ENCODE data around the gene MISP.

MISP gene

GRCh38 chr19:709196-709964 is 41.5 kb upstream of the MISP start:
- H3K27ac ChIP-seq, result no peak overlapping the region
- TF ChIP-seq ZFX (IDR thresholded peaks at IDR 0.05), result no peak
- TF ChIP-seq CTCF (conservative IDR thresholded peaks at IDR 0.05), result no peak

GRCh38 chr19:709965-710571 is 40.8 kb upstream of the MISP start:
- no peak overlapping the region for H3K27ac ChIP-seq
- TF ChIP-seq CTCF (conservative IDR thresholded peaks at IDR 0.05) (no peak), ZFX (IDR thresholded peaks at IDR 0.05) (no peak)

GRCh38 chr19:710767-711166 is 40.1 kb upstream of the MISP start:
- TF ChIP-seq CTCF (conservative IDR thresholded peaks at IDR 0.05) (no peak), ZFX (IDR thresholded peaks at IDR 0.05) (no peak)
- H3K27ac ChIP-seq, result no peak overlapping the region

GRCh38 chr19:711254-711653 is 39.7 kb upstream of the MISP start:
- no peak for TF ChIP-seq CTCF (conservative IDR thresholded peaks at IDR 0.05)
- TF ChIP-seq ZFX (IDR thresholded peaks at IDR 0.05), result no peak
- no peak overlapping the region for H3K27ac ChIP-seq

- TF ChIP-seq CTCF (conservative IDR thresholded peaks at IDR 0.05) (no peak), ZFX (IDR thresholded peaks at IDR 0.05) (no peak)
- no peak overlapping the region for H3K27ac ChIP-seq
Measured at GRCh38 chr19:715347-715746, 35.6 kb upstream of the MISP start.

GRCh38 chr19:718251-718951 is 32.5 kb upstream of the MISP start:
- H3K27ac ChIP-seq, result no peak overlapping the region
- no peak for TF ChIP-seq ZFX (IDR thresholded peaks at IDR 0.05)
- TF ChIP-seq CTCF (conservative IDR thresholded peaks at IDR 0.05), result no peak

GRCh38 chr19:718991-719512 is 31.9 kb upstream of the MISP start:
- no peak overlapping the region for H3K27ac ChIP-seq
- TF ChIP-seq CTCF (conservative IDR thresholded peaks at IDR 0.05), result no peak
- no peak for TF ChIP-seq ZFX (IDR thresholded peaks at IDR 0.05)

Measured in C4-2B (cell line).